H1 (cell line): ENCODE measurements around the gene SLC4A11. TPM values are rescaled to one million over a fixed set of nuclear protein-coding genes. Genes with fewer than 3 reads are reported as not detected.

ENCODE experiments used
- ASH2L ChIP-seq: fragments of 200-600, 300-600 bp; sonication (generic); IDR thresholded peaks from one replicate; pipeline ENCODE4 v1.7.1; 2017; ENCODE audit warnings: low read length
- FOSL1 ChIP-seq: IDR thresholded peaks from 2 replicates; pipeline ENCODE4 v1.6.1; 2011; ENCODE audit warnings: mild to moderate bottlenecking, low read depth, low read length, moderate library complexity; ENCODE audit not compliant: insufficient read depth
- GABPA ChIP-seq: IDR thresholded peaks from 2 replicates; pipeline ENCODE4 v1.6.1; 2011; ENCODE audit warnings: mild to moderate bottlenecking, low read length, moderate library complexity, borderline replicate concordance; ENCODE audit not compliant: insufficient read depth
- KDM1A ChIP-seq: fragments of 200-600, 300-600 bp; sonication (generic); IDR thresholded peaks from 2 replicates; pipeline ENCODE4 v1.7.1; 2016; ENCODE audit warnings: mild to moderate bottlenecking, low read length, borderline replicate concordance
- ZNF274 ChIP-seq: IDR thresholded peaks from 2 replicates; pipeline ENCODE4 v1.7.0; 2012; ENCODE audit warnings: low read length, borderline replicate concordance; ENCODE audit errors: extremely low read depth
- polyA plus RNA-seq, 7 experiments: library from polyadenylated mRNA; depleted of rRNA in 3 of 7; stranded (reverse) in 5 of 7; unstranded in 2 of 7; fragments of >200 nt in 5 of 7; fragments of 200-250 nt in 2 of 7; gene quantifications; 1 replicate in 5 of 7; 2 replicates in 1 of 7; 4 replicates in 1 of 7; pipeline versions ENCODE4 v1.2.1 to v1.2.3, GENCODE V29; 2011 to 2013; ENCODE audit warnings: missing spikeins in 2 of 7, mixed read lengths in 2 of 7
- total RNA-seq: library from RNA; stranded (reverse); fragmentation: NEBNext Ultra II Directional; extraction: Animal tissue kit (Norgen Biotek cat#: 25700); gene quantifications from 2 replicates; pipeline ENCODE4 v1.2.1, GENCODE V29; 2021

SLC4A11 gene
- total and polyA plus RNA-seq, 2 of the 8 experiments (the other 6 are each of a cell fraction or from before 2014, with no cell fraction given) = 11.9 to 32.3 TPM

DNA sequence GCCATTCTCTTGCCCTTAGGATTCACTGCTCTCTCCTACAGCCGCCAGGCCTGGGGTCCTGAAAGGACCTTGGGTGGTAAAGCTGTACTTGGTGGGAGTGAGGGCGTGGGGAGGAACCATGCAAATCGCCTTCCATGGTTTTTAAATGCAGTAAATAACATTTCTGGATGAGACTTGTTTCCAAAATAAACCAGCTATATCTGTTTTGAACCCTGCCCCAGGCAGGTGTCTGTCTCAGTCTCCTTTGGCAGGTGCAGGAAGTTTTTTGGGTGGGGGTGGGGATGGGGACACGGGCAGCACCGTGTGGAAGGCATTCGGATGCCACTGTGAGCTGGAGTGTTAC is 15.4 kb downstream of the SLC4A11 start (continued):
- TF ChIP-seq FOSL1 = no peak
- TF ChIP-seq GABPA = no peak
- no peak for TF ChIP-seq KDM1A
- no peak for TF ChIP-seq ZNF274
- TF ChIP-seq ASH2L = no peak
